NCI-H2196 (cell line): ENCODE measurements around the gene HECW1.

Experiments
- DNase-seq: peaks from one replicate; lab custom pipeline; 2025; ENCODE audit not compliant: unreplicated experiment; lab: John Stamatoyannopoulos, UW

The HECW1 gene

GRCh38 chr7:43142703-43143102 lies 30.3 kb downstream of the HECW1 start:
- no peak for DNase-seq

GRCh38 chr7:43143918-43144589 lies 31.6 kb downstream of the HECW1 start:
- DNase-seq, result no peak

GRCh38 chr7:43148161-43148731 lies 35.8 kb downstream of the HECW1 start:
- no peak for DNase-seq

GRCh38 chr7:43151076-43151475 lies 38.6 kb downstream of the HECW1 start:
- no peak for DNase-seq

- no peak for DNase-seq
These were observed 40.2 kb downstream of the HECW1 start for GRCh38 chr7:43152696-43153095.

GRCh38 chr7:43155636-43156035 lies 43.2 kb downstream of the HECW1 start:
- no peak for DNase-seq

GRCh38 chr7:43163885-43164284 lies 51.4 kb downstream of the HECW1 start:
- no peak for DNase-seq

GRCh38 chr7:43164757-43165156 lies 52.3 kb downstream of the HECW1 start:
- no peak for DNase-seq

- DNase-seq, result no peak
These were observed 54.2 kb downstream of the HECW1 start for GRCh38 chr7:43166686-43167085.

GRCh38 chr7:43169076-43169475 lies 56.6 kb downstream of the HECW1 start:
- DNase-seq, result no peak

GRCh38 chr7:43170571-43170970 lies 58.1 kb downstream of the HECW1 start:
- no peak for DNase-seq

- DNase-seq, result no peak
These were observed 63.2 kb downstream of the HECW1 start for GRCh38 chr7:43175570-43176200.

- DNase-seq, result no peak
These were observed 66.9 kb downstream of the HECW1 start for GRCh38 chr7:43179393-43179792.

GRCh38 chr7:43192806-43193460 lies 80.5 kb downstream of the HECW1 start:
- DNase-seq, result no peak

GRCh38 chr7:43193893-43194292 lies 81.4 kb downstream of the HECW1 start:
- no peak for DNase-seq

- no peak for DNase-seq
These were observed 82.8 kb downstream of the HECW1 start for GRCh38 chr7:43195256-43195655.

GRCh38 chr7:43195768-43196167 lies 83.3 kb downstream of the HECW1 start:
- DNase-seq, result no peak

GRCh38 chr7:43196379-43196778 lies 83.9 kb downstream of the HECW1 start:
- DNase-seq, result no peak

GRCh38 chr7:43198016-43198415 lies 85.6 kb downstream of the HECW1 start:
- DNase-seq, result no peak

GRCh38 chr7:43198599-43199090 lies 86.2 kb downstream of the HECW1 start:
- DNase-seq, result no peak

- DNase-seq, result no peak
These were observed 87.1 kb downstream of the HECW1 start for GRCh38 chr7:43199371-43200160.
